CD4-positive, CD25-positive, alpha-beta regulatory T cell (primary cell): ENCODE results near the gene RAD51B. TPM values are rescaled to one million over a fixed set of nuclear protein-coding genes. Genes with fewer than 3 reads are reported as not detected.
A peak's percentile ranks its signal among the peaks of the same experiment; 100 is the strongest.

ENCODE experiments used
- ATAC-seq, 2 donors: fragments of 150-1000 bp; cut with Tn5 transposase; one replicate each; pipeline ENCODE4 v1.10.0; 2021; ENCODE audit warnings: low read depth in 2 of 2, moderate number of reproducible peaks in 2 of 2, moderate library complexity in 1 of 2
- DNase-seq, 3 donors: peaks; one replicate each; pipeline versions ENCODE4 v3.0.0 to v3.0.0-alpha.2; 2012 to 2022; ENCODE audit warnings: mixed read lengths in 1 of 3
- H3K27ac ChIP-seq: one replicate; pipeline ENCODE4 v1.7.0; 2013; ENCODE audit warnings: mild to moderate bottlenecking, low read length; ENCODE audit not compliant: insufficient read depth, poor library complexity, severe bottlenecking
- H3K27me3 ChIP-seq: one replicate; pipeline ENCODE4 v1.7.0; 2013; ENCODE audit warnings: low read length; ENCODE audit not compliant: control insufficient read depth, insufficient read depth
- H3K36me3 ChIP-seq: one replicate; pipeline ENCODE4 v1.7.0; 2013; ENCODE audit warnings: mild to moderate bottlenecking, low read length, moderate library complexity; ENCODE audit not compliant: control insufficient read depth, insufficient read depth
- H3K4me1 ChIP-seq: 2 replicates; pipeline ENCODE4 v1.7.0; 2013; ENCODE audit warnings: mild to moderate bottlenecking, low read length; ENCODE audit not compliant: insufficient read depth, control insufficient read depth, poor library complexity, severe bottlenecking
- H3K4me3 ChIP-seq: one replicate; pipeline ENCODE4 v1.7.0; 2013; ENCODE audit warnings: low read depth, mild to moderate bottlenecking, low read length, moderate library complexity
- H3K9me3 ChIP-seq, 2 experiments: 1 replicate in 1 of 2; 2 replicates in 1 of 2; pipeline ENCODE4 v1.7.0; 2013; ENCODE audit warnings: low read length in 2 of 2, mild to moderate bottlenecking in 1 of 2, moderate library complexity in 1 of 2; ENCODE audit not compliant: control insufficient read depth in 2 of 2
- H3K27ac Mint-ChIP-seq, 3 donors: one replicate each; pipeline ENCODE4 v1.8.0; 2020 to 2022; ENCODE audit warnings: mild to moderate bottlenecking in 3 of 3, mixed read lengths in 3 of 3, moderate library complexity in 2 of 3
- H3K27me3 Mint-ChIP-seq: one replicate; pipeline ENCODE4 v1.8.0; 2022; ENCODE audit warnings: mild to moderate bottlenecking, mixed read lengths
- H3K36me3 Mint-ChIP-seq: one replicate; pipeline ENCODE4 v1.8.0; 2020; ENCODE audit warnings: mixed read lengths
- H3K4me1 Mint-ChIP-seq, 4 donors: one replicate each; pipeline ENCODE4 v1.8.0; 2020 to 2022; ENCODE audit warnings: mixed read lengths in 4 of 4, mild to moderate bottlenecking in 1 of 4
- H3K4me3 Mint-ChIP-seq, 4 donors: one replicate each; pipeline ENCODE4 v1.8.0; 2020 to 2022; ENCODE audit warnings: mild to moderate bottlenecking in 4 of 4, mixed read lengths in 4 of 4, moderate library complexity in 3 of 4
- H3K9me3 Mint-ChIP-seq, 7 donors: one replicate each; pipeline ENCODE4 v1.8.0; 2020 to 2022; ENCODE audit warnings: mixed read lengths in 7 of 7, mild to moderate bottlenecking in 3 of 7, moderate library complexity in 2 of 7
- polyA plus RNA-seq, 4 donors: library from polyadenylated mRNA; unstranded; fragments of 300-500 nt; fragmentation: Illumina TruSeq; gene quantifications; one replicate each; pipeline ENCODE4 v1.2.3, GENCODE V29; 2021
- total RNA-seq: library from RNA; stranded (reverse); gene quantifications from one replicate; pipeline ENCODE4 v1.2.3, GENCODE V29; 2022

The RAD51B gene
- total and polyA plus RNA-seq, 5 donors from 2014 or later = 19.1 to 40.2 (median 28.1) TPM

DNA sequence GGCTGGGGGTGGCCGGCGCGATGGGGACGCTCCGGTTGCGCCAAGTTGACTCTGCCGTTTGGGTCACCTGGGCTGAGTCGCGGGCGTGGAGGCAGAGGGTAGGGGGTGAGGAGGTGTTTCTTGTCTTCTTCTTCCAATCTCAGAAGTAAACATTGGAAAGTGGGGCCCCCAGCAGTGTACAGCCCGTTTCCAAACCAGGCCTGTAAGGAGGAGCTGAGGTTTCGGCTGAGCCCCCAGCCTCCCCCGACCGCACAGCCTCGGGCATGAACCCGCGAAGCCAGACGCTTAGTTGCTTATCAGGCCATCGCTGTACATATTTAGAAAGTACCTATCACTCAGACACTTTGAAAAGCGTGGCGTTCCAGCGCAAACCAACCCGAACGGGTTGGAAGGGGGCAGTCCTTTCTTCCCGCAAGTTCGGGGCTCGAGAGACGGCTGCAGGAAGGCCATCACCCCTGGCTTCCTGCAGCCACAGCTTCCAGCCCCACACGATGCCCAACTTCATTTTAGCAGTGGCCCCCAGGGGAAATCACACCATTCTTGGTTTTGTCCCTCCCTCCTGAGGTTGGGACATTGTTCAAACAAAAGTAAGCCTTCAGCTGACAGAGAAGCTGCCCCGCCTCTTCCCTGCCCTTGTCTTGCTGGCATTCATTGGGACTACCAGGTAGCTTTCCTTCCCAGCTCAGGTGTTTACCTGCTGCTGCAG, 809.2 kb downstream of the RAD51B start:
- Histone ChIP-seq H3K27me3 (no peaks in the 10 kb centered on the region), H3K4me1 (peaks cover 16% of the 10 kb centered on the region), H3K9me3 (no peaks in the 10 kb centered on the region), H3K36me3 (no peaks in the 10 kb centered on the region), H3K4me3 (peak overlapping the region; percentile 44), H3K27ac (no peak overlapping the region)
- Mint-ChIP-seq H3K4me1 (peaks cover 0 to 30% (median 10%) of the 10 kb centered on the region in 4 donors), H3K36me3 (no peaks in the 10 kb centered on the region), H3K9me3 (no peaks in the 10 kb centered on the region), H3K27me3 (no peaks in the 10 kb centered on the region), H3K4me3 (peak overlapping the region; percentile 66 to 83 (median 79)), H3K27ac (peak overlapping the region; percentile 19 to 88 (median 73))
- peak in 2 of 3 donors; percentile 17 to 31 for DNase-seq
- peak in 1 of 2 donors; percentile 52 for ATAC-seq

DNA sequence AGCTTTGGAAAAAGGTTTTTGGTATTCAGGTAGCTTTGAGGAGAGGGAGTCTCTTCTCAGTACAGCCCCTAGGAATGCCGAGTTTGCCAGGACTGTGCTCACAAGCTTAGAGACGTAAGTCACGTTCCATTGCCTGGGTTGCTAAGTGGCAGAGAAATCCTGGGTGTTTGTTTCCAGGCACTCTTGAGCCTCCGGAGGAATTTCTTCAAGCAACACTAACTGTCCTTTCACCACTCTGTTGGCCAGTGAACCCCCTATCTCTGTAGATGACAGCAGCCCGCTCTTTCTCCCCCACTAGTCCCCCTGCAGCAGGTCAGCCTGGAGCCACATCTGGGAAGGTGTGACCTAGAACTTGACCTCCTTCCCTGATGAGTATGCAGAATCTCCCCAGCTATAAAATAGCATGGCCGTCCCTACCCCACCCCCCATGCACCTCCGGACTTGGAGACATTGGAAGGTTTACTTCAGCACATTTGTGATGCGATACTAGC, 810.5 kb downstream of the RAD51B start:
- H3K4me1 ChIP-seq = peaks cover 16% of the 10 kb centered on the region
- DNase-seq = no peak
- H3K27ac Mint-ChIP-seq = no peak overlapping the region
- H3K9me3 Mint-ChIP-seq = no peaks in the 10 kb centered on the region
- no peak overlapping the region for H3K4me3 ChIP-seq
- no peak for ATAC-seq
- no peak overlapping the region for H3K27ac ChIP-seq
- H3K4me3 Mint-ChIP-seq = no peak overlapping the region
- no peaks in the 10 kb centered on the region for H3K36me3 ChIP-seq
- no peaks in the 10 kb centered on the region for H3K36me3 Mint-ChIP-seq
- no peaks in the 10 kb centered on the region for H3K9me3 ChIP-seq
- H3K4me1 Mint-ChIP-seq = peaks cover 0 to 35% (median 10%) of the 10 kb centered on the region in 4 donors
- no peaks in the 10 kb centered on the region for H3K27me3 Mint-ChIP-seq
- no peaks in the 10 kb centered on the region for H3K27me3 ChIP-seq

DNA sequence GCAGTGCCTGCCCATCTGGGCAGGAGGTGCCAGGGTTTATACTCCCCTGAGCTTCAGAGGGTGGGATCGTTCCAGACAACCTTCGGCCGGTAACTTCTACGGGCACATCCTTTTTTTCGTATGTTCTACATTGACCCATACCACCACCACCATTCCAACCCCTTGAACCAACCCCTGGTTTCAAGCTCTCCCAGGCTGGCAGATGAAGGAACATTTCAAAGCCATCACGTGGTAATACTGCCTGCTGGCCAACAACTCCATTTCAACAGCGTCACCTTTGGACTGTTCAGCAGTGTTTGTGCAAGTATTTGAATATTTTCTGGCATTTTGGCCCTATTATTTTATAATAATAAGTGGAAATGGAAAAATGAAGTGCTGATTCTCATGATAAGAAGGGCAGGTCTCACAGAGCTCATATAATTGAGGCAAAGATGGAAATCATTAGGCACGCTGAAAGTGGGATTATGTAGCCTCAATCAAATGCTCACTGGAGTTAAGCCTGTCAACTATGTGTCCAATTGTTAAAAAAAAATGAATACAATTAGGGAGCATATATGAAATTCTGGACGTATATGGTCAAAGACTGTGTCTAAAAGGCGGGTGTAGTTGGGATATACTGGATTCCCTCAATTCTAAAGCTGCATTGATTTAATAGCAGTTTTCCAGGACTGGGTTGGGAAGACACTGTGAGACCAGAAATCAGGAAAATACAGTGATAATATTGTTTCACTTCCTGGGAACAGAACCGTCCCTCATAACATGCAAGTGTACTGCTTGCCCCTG, 811.2 kb downstream of the RAD51B start:
- no peak overlapping the region for H3K27ac ChIP-seq
- Mint-ChIP-seq H3K9me3 (no peaks in the 10 kb centered on the region), H3K4me1 (peaks cover 0 to 35% (median 10%) of the 10 kb centered on the region in 4 donors), H3K36me3 (no peaks in the 10 kb centered on the region), H3K4me3 (no peak overlapping the region), H3K27me3 (no peaks in the 10 kb centered on the region), H3K27ac (peak overlapping the region in 1 of 3 donors; percentile 38)
- H3K4me1 ChIP-seq = peaks cover 16% of the 10 kb centered on the region
- no peaks in the 10 kb centered on the region for H3K9me3 ChIP-seq
- H3K27me3 ChIP-seq = no peaks in the 10 kb centered on the region
- H3K4me3 ChIP-seq = no peak overlapping the region
- DNase-seq (no peak), ATAC-seq (no peak)
- no peaks in the 10 kb centered on the region for H3K36me3 ChIP-seq

DNA sequence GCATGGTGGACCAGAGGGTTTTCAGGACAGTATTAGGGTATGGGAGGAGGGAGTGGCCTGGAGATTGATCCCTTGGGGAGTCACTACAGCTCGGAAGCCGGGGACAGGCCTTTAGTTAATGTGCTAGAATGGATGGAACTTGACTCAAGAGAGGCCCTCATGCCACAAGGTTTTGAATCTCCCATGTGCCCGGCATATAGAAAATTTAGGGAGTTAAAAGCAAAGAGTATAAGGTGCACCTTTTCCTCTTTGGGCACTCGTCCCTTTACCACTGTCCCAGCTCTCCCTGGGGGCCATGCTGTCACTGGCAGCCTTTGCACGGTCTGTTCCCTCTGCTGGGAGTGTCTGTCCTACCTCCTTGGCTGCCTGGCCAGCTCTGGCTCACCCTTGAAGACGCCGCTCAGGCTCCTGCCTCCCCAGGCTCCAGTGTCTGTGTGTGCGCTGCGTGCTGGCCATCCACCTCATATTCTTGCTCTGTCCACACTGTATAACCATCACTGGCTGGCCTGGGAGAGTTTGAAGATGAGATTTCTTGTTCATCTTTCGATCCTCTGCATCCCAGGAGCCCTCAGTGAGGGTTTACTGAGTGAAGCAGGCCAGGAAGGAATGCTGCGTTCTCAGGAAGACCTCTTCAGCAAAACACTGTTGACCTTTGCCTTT, 811.9 kb downstream of the RAD51B start:
- no peaks in the 10 kb centered on the region for H3K9me3 Mint-ChIP-seq

DNA sequence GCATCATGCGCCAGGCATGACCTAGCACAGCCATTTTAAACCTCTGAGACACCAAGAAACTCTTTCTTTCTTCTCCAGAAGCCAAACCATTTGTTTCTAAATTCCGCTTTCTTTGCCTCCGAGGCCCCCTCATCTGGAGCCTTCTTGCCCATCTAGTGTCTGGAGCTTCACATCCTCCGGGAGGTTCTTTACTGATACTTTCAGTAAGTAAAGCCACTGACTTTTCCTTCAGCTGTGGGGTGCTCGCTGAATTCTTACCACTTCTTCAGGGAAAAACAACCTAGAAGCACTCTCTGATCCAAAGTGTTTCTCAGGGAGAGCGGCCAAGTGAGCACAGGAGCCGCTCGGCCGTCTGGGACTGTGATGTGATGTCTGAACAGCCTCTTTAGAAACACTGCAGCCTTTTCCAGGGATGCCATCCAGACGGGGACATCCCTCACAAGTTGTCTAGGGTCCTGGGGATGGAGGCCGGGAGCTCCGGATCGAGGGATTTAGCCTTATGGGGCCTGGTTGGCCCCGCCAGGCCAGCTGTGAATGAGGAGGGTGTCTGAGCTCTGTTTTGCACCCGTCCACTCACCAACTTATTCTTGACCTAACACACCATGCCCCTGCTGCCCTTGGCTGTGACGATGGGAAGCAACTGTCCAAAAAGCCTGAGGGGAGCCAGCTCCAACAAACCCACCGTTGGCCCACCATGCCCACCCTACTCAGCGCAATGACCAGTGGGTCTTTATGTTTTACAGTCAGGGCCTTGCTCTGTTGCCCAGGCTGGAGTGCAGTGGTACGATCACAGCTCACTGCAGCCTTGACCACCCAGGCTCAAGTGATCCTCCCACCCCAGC, 812.7 kb downstream of the RAD51B start:
- H3K27ac Mint-ChIP-seq = no peak overlapping the region

More for the DNA sequence above, 811.9 kb downstream of the RAD51B start:
- H3K27me3 Mint-ChIP-seq = no peaks in the 10 kb centered on the region
- no peaks in the 10 kb centered on the region for H3K36me3 ChIP-seq
- peaks cover 16% of the 10 kb centered on the region for H3K4me1 ChIP-seq
- DNase-seq (no peak), ATAC-seq (no peak)
- no peaks in the 10 kb centered on the region for H3K9me3 ChIP-seq
- no peak overlapping the region for H3K4me3 ChIP-seq
- H3K4me3 Mint-ChIP-seq = no peak overlapping the region
- H3K4me1 Mint-ChIP-seq = peaks cover 0 to 34% (median 9%) of the 10 kb centered on the region in 4 donors
- H3K36me3 Mint-ChIP-seq = no peaks in the 10 kb centered on the region
- peak overlapping the region in 1 of 3 donors; percentile 32 for H3K27ac Mint-ChIP-seq
- H3K27ac ChIP-seq = no peak overlapping the region
- H3K27me3 ChIP-seq = no peaks in the 10 kb centered on the region

DNA sequence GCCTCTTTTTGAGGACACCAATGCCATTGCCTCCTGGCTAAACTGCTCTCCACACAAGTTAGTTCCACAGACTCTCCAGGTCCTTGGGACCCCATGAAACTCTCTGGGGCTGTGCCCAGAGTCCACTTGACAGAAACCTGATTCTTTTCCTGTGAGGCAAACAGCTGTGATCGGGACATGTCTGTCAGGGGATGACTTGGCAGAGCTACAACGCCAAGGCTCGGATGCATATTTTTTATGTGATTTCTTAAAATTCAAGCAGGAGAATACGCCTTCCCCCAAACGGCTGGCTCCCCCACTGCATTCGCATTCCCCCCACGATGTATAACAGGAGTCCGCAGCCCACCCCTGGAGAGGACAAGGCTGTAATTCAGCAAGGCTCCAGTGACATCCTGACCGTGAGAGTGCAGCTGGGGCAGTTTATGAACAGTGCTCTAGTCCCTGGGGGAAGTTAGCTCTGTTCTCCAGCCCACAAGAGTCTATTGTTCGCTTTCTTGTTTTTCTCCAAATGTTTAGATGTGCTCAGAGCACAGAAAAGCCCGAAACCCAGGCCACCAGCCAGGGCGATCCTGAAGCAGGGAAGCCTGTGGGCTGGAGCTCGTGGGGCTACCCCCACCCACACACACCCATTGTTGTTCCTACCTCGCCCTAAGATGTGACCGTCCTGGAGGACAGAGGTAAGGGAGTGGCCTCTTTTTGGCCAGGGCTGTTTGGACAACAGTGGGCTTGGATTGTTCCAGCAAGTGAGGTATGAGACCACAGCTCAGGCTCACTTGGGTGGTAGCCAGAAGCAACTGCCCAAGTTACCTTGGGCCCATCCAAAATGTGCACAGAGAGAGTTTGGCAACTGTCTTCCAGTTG, 813.8 kb downstream of the RAD51B start:
- Mint-ChIP-seq H3K9me3 (no peaks in the 10 kb centered on the region), H3K27ac (peak overlapping the region in 2 of 3 donors; percentile 42 to 67)

More for the DNA sequence above, 812.7 kb downstream of the RAD51B start:
- no peaks in the 10 kb centered on the region for H3K9me3 Mint-ChIP-seq
- no peak overlapping the region for H3K4me3 Mint-ChIP-seq
- Histone ChIP-seq H3K36me3 (no peaks in the 10 kb centered on the region), H3K4me3 (no peak overlapping the region), H3K4me1 (peaks cover 16% of the 10 kb centered on the region), H3K27me3 (no peaks in the 10 kb centered on the region), H3K9me3 (no peaks in the 10 kb centered on the region), H3K27ac (no peak overlapping the region)
- peaks cover 0 to 29% (median 8%) of the 10 kb centered on the region in 4 donors for H3K4me1 Mint-ChIP-seq
- DNase-seq (no peak), ATAC-seq (no peak)
- H3K36me3 Mint-ChIP-seq = no peaks in the 10 kb centered on the region
- no peaks in the 10 kb centered on the region for H3K27me3 Mint-ChIP-seq

More for the DNA sequence above, 813.8 kb downstream of the RAD51B start:
- no peak overlapping the region for H3K4me3 ChIP-seq
- DNase-seq (no peak), ATAC-seq (no peak)
- peaks cover 7% of the 10 kb centered on the region for H3K4me1 ChIP-seq
- Mint-ChIP-seq H3K4me1 (peaks cover 0 to 18% (median 3%) of the 10 kb centered on the region in 4 donors), H3K27me3 (no peaks in the 10 kb centered on the region), H3K36me3 (no peaks in the 10 kb centered on the region), H3K4me3 (no peak overlapping the region)
- no peak overlapping the region for H3K27ac ChIP-seq
- H3K36me3 ChIP-seq = no peaks in the 10 kb centered on the region
- no peaks in the 10 kb centered on the region for H3K9me3 ChIP-seq
- no peaks in the 10 kb centered on the region for H3K27me3 ChIP-seq
